ENCODE data around the gene KCNMB2.
"Not testable (repeated sequence)": the region's sequence is repeated elsewhere in the genome, so short reads cannot be mapped to it uniquely, and the experiment has no call there.

Gene KCNMB2

GRCh38 chr3:178537122-178537705 is 978 bp downstream of the KCNMB2 start:
- no peak for DNase-seq (ENCODE audit: low read depth)
- no peak for TF ChIP-seq CTCF (conservative IDR thresholded peaks at IDR 0.05; ENCODE audit: low read length)
- no peak overlapping the region for H3K4me3 ChIP-seq (ENCODE audit: low read length)

GRCh38 chr3:178538056-178538455 is 1.8 kb downstream of the KCNMB2 start:
- DNase-seq (ENCODE audit: low read depth) = no peak
- H3K4me3 ChIP-seq (ENCODE audit: low read length) = no peak overlapping the region
- TF ChIP-seq CTCF (conservative IDR thresholded peaks at IDR 0.05; ENCODE audit: low read length) = no peak

GRCh38 chr3:178540184-178540583 is 3.9 kb downstream of the KCNMB2 start:
- H3K4me3 ChIP-seq (ENCODE audit: low read length) = no peak overlapping the region
- no peak for DNase-seq (ENCODE audit: low read depth)
- TF ChIP-seq CTCF (conservative IDR thresholded peaks at IDR 0.05; ENCODE audit: low read length) = no peak

- no peak for TF ChIP-seq CTCF (conservative IDR thresholded peaks at IDR 0.05; ENCODE audit: low read length)
- no peak for DNase-seq (ENCODE audit: low read depth)
- no peak overlapping the region for H3K4me3 ChIP-seq (ENCODE audit: low read length)
These were observed 9.1 kb downstream of the KCNMB2 start for GRCh38 chr3:178545337-178545736.

- no peak for DNase-seq (ENCODE audit: low read depth)
- H3K4me3 ChIP-seq (ENCODE audit: low read length) = no peak overlapping the region
- TF ChIP-seq CTCF (conservative IDR thresholded peaks at IDR 0.05; ENCODE audit: low read length) = no peak
These were observed 9.8 kb downstream of the KCNMB2 start for GRCh38 chr3:178546079-178546478.

- DNase-seq (ENCODE audit: low read depth) = not testable (repeated sequence)
These were observed 13.2 kb downstream of the KCNMB2 start for GRCh38 chr3:178549426-178549825.

GRCh38 chr3:178551916-178552321 is 15.7 kb downstream of the KCNMB2 start:
- peak; percentile 29 for DNase-seq (ENCODE audit: low read depth)
- peak overlapping the region; percentile 5; the same call in 1 of the 2 replicates for H3K4me3 ChIP-seq (ENCODE audit: low read length)
- no peak for TF ChIP-seq CTCF (conservative IDR thresholded peaks at IDR 0.05; ENCODE audit: low read length)

More at GRCh38 chr3:178549426-178549825, 13.2 kb downstream of the KCNMB2 start:
- not testable (repeated sequence) for H3K4me3 ChIP-seq (ENCODE audit: low read length)

- no peak for TF ChIP-seq CTCF (conservative IDR thresholded peaks at IDR 0.05; ENCODE audit: low read length)
- DNase-seq (ENCODE audit: low read depth) = no peak
- H3K4me3 ChIP-seq (ENCODE audit: low read length) = no peak overlapping the region
These were observed 22.4 kb downstream of the KCNMB2 start for GRCh38 chr3:178558637-178559036.
